Measurements from ENCODE around the gene MACROD2.

- TF ChIP-seq POLR2A (IDR thresholded peaks at IDR 0.05) (no peak), CTCF (IDR thresholded peaks at IDR 0.05) (no peak)
Measured at GRCh38 chr20:14877301-14878028, 882.1 kb downstream of the MACROD2 start.
